Peyer's patch (tissue), 4 donors: ENCODE results near the gene SLC7A8. TPM values are rescaled to one million over a fixed set of nuclear protein-coding genes. Genes with fewer than 3 reads are reported as not detected.

Source experiments
- DNase-seq, 3 donors: peaks; one replicate each; pipeline ENCODE4 v3.0.0-alpha.2; 2017 to 2019
- H3K27ac ChIP-seq, 4 donors: fragments of 200-600 bp; sonication (generic); one replicate each; pipeline ENCODE4 v1.5.1; 2016 to 2019
- H3K27me3 ChIP-seq, 2 donors: fragments of 200-600 bp; sonication (generic); one replicate each; pipeline ENCODE4 v1.5.1; 2019
- H3K36me3 ChIP-seq, 3 donors: fragments of 200-600 bp; sonication (generic); one replicate each; pipeline ENCODE4 v1.5.1; 2016 to 2019
- H3K4me1 ChIP-seq, 4 donors: fragments of 200-600 bp; sonication (generic); one replicate each; pipeline ENCODE4 v1.5.1; 2016 to 2019
- H3K4me3 ChIP-seq, 4 donors: fragments of 200-600 bp; sonication (generic); 1 replicate in 3 of 4; 2 replicates in 1 of 4; pipeline ENCODE4 v1.5.1; 2016 to 2019; ENCODE audit warnings: mild to moderate bottlenecking in 1 of 4
- H3K9me3 ChIP-seq, 4 donors: fragments of 200-600 bp; sonication (generic); one replicate each; pipeline ENCODE4 v1.5.1; 2016 to 2019; ENCODE audit warnings: mild to moderate bottlenecking in 1 of 4
- CTCF ChIP-seq, 6 experiments: fragments of 450-650 bp in 4 of 6; fragments of 200-600 bp in 2 of 6; sonication (generic) in 1 of 6; IDR thresholded peaks; one replicate each; pipeline ENCODE4 v1.5.1; 2017 to 2019; ENCODE audit warnings: antibody characterized with exemption in 6 of 6, mild to moderate bottlenecking in 3 of 6, moderate library complexity in 1 of 6
- POLR2A ChIP-seq, 2 donors: fragments of 450-650 bp; IDR thresholded peaks; one replicate each; pipeline ENCODE4 v1.5.1; 2017; ENCODE audit warnings: antibody characterized with exemption in 2 of 2, mild to moderate bottlenecking in 2 of 2, moderate library complexity in 2 of 2
- total RNA-seq, 4 donors: library from RNA; depleted of rRNA; stranded (reverse); fragments of >200 nt; gene quantifications; one replicate each; pipeline ENCODE4 v1.1.0, GENCODE V29; 2016

SLC7A8 gene
- total RNA-seq, 4 donors from 2014 or later, result 21.8 to 56.9 (median 35.0) TPM

- TF ChIP-seq POLR2A (IDR thresholded peaks at IDR 0.05) (no peak), CTCF (IDR thresholded peaks at IDR 0.05) (no peak)
- H3K4me1 ChIP-seq, result peaks cover 0 to 9% (median 0%) of the 10 kb centered on the region in 4 donors
- H3K4me3 ChIP-seq, result no peak overlapping the region
- no peak for DNase-seq
- H3K9me3 ChIP-seq, result no peaks in the 10 kb centered on the region
- H3K27me3 ChIP-seq, result no peaks in the 10 kb centered on the region
- no peak overlapping the region for H3K27ac ChIP-seq
- H3K36me3 ChIP-seq, result no peaks in the 10 kb centered on the region
These were observed 24.7 kb downstream of the SLC7A8 start for GRCh38 chr14:23158779-23159178.

DNA sequence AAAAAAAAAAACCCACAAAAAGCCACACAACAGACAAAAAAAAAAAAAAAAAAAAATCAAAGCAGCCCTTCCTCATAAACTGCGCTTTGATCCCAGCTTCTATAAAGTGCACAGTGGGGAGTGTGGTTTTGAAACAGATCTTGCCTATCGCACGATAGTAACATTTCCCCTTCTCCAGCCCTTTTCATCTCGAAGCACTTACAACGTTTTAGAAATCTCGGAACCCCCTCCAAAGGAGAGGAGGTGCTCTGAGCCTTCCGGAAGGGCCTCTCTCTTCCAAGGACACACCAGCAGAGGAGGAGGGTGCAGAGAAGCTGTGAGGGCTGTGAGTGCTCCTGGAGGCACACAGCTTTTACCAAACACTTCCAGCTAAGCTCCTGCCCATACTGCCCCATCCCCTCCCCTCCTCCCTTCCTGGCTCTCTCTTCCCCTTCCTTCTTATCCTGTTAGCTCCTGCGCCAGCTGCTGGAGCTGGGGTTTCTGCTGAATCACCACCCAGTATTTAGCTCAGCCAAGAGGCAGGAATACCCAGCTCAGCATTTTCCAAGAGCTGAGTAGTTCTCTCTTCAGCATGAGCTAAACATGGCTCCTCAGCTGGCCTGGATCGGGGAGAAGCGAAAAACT lies 28.4 kb downstream of the SLC7A8 start:
- no peak overlapping the region for H3K4me3 ChIP-seq
- TF ChIP-seq CTCF (IDR thresholded peaks at IDR 0.05), result no peak
- TF ChIP-seq POLR2A (IDR thresholded peaks at IDR 0.05), result no peak
- no peaks in the 10 kb centered on the region for H3K9me3 ChIP-seq

GRCh38 chr14:23153851-23154796 lies 29.3 kb downstream of the SLC7A8 start:
- peak overlapping the region in 1 of 4 donors; percentile 29 for H3K4me3 ChIP-seq
- peak; percentile 31 to 84 (median 77) for DNase-seq
- no peaks in the 10 kb centered on the region for H3K9me3 ChIP-seq
- peak overlapping the region; percentile 60 to 80 (median 70) for H3K27ac ChIP-seq
- no peaks in the 10 kb centered on the region for H3K27me3 ChIP-seq
- no peak for TF ChIP-seq POLR2A (IDR thresholded peaks at IDR 0.05)
- no peak for TF ChIP-seq CTCF (IDR thresholded peaks at IDR 0.05)
- peaks cover 0 to 9% (median 0%) of the 10 kb centered on the region in 4 donors for H3K4me1 ChIP-seq
- H3K36me3 ChIP-seq, result no peaks in the 10 kb centered on the region

More for the DNA sequence above, 28.4 kb downstream of the SLC7A8 start:
- Histone ChIP-seq H3K36me3 (no peaks in the 10 kb centered on the region), H3K4me1 (peaks cover 0 to 9% (median 0%) of the 10 kb centered on the region in 4 donors), H3K27me3 (no peaks in the 10 kb centered on the region), H3K27ac (peak overlapping the region; percentile 40 to 80 (median 70))
- DNase-seq, result peak in 1 of 3 donors; percentile 72

- Histone ChIP-seq H3K9me3 (no peaks in the 10 kb centered on the region), H3K27me3 (no peaks in the 10 kb centered on the region), H3K36me3 (no peaks in the 10 kb centered on the region), H3K27ac (no peak overlapping the region), H3K4me3 (no peak overlapping the region), H3K4me1 (peaks cover 0 to 9% (median 0%) of the 10 kb centered on the region in 4 donors)
- TF ChIP-seq POLR2A (IDR thresholded peaks at IDR 0.05) (no peak), CTCF (IDR thresholded peaks at IDR 0.05) (no peak)
- no peak for DNase-seq
These were observed 32.1 kb downstream of the SLC7A8 start for GRCh38 chr14:23151342-23151741.

GRCh38 chr14:23149745-23150144 lies 33.7 kb downstream of the SLC7A8 start:
- H3K4me3 ChIP-seq, result no peak overlapping the region
- H3K27ac ChIP-seq, result no peak overlapping the region
- no peaks in the 10 kb centered on the region for H3K27me3 ChIP-seq
- H3K9me3 ChIP-seq, result no peaks in the 10 kb centered on the region
- no peak for DNase-seq
- no peaks in the 10 kb centered on the region for H3K36me3 ChIP-seq
- TF ChIP-seq CTCF (IDR thresholded peaks at IDR 0.05) (no peak), POLR2A (IDR thresholded peaks at IDR 0.05) (no peak)
- peaks cover 0 to 3% (median 0%) of the 10 kb centered on the region in 4 donors for H3K4me1 ChIP-seq
